ENCODE data around the gene CDKL2.

Gene CDKL2

DNA sequence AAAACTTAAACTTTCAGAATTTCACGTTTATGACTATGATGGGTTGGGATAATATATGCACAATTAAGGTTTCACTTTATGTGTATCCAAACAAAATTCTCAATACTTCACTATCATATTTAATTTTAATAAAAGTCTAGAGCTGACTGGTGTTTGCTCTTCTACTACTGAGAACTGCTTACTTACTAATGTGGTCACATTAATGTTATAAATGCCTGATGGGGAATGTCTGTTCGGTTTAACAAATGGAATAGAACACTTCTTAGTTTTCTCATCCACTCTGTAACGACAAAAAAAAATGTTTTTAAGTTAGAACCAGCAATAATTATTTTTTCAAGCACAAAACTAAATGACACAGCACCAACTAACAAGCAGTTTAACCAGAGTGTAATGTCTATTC lies 34.3 kb downstream of the CDKL2 start:
- no peaks in the 10 kb centered on the region for H3K36me3 ChIP-seq (ENCODE audit: insufficient read depth, low read length)
- no peak overlapping the region for H3K9ac ChIP-seq (ENCODE audit: low read depth, low read length)
- H2AFZ ChIP-seq (ENCODE audit: low read depth, low read length), result no peak overlapping the region
- DNase-seq, result no peak
- no peaks in the 10 kb centered on the region for H3K9me3 ChIP-seq (ENCODE audit: insufficient read depth, low read length, severe bottlenecking)
- no peak overlapping the region for H3K4me2 ChIP-seq (ENCODE audit: insufficient read depth, low read length)
- no peaks in the 10 kb centered on the region for H3K27me3 ChIP-seq (ENCODE audit: insufficient read depth, low read length, poor library complexity)
- no peak overlapping the region for H3K4me3 ChIP-seq (ENCODE audit: low read depth in 1 of 2, low read length in 2 of 2)
- H3K27ac ChIP-seq (ENCODE audit: low read length), result no peak overlapping the region
- TF ChIP-seq, protein P1, sequence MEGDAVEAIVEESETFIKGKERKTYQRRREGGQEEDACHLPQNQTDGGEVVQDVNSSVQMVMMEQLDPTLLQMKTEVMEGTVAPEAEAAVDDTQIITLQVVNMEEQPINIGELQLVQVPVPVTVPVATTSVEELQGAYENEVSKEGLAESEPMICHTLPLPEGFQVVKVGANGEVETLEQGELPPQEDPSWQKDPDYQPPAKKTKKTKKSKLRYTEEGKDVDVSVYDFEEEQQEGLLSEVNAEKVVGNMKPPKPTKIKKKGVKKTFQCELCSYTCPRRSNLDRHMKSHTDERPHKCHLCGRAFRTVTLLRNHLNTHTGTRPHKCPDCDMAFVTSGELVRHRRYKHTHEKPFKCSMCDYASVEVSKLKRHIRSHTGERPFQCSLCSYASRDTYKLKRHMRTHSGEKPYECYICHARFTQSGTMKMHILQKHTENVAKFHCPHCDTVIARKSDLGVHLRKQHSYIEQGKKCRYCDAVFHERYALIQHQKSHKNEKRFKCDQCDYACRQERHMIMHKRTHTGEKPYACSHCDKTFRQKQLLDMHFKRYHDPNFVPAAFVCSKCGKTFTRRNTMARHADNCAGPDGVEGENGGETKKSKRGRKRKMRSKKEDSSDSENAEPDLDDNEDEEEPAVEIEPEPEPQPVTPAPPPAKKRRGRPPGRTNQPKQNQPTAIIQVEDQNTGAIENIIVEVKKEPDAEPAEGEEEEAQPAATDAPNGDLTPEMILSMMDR (IDR thresholded peaks at IDR 0.05; ENCODE audit: borderline replicate concordance, extremely low read depth, low read length, poor library complexity, severe bottlenecking), result no peak
- no peak for TF ChIP-seq EZH2 (IDR thresholded peaks at IDR 0.05; ENCODE audit: borderline replicate concordance, low read depth, low read length, severe bottlenecking)
- no peak for ATAC-seq (ENCODE audit: insufficient read depth, low read depth)
- H3K79me2 ChIP-seq (ENCODE audit: insufficient read depth, low read length), result no peaks in the 10 kb centered on the region
- H4K20me1 ChIP-seq (ENCODE audit: insufficient read depth, low read length), result no peaks in the 10 kb centered on the region
- no peaks in the 10 kb centered on the region for H3K4me1 ChIP-seq (ENCODE audit: insufficient read depth, low read length)

DNA sequence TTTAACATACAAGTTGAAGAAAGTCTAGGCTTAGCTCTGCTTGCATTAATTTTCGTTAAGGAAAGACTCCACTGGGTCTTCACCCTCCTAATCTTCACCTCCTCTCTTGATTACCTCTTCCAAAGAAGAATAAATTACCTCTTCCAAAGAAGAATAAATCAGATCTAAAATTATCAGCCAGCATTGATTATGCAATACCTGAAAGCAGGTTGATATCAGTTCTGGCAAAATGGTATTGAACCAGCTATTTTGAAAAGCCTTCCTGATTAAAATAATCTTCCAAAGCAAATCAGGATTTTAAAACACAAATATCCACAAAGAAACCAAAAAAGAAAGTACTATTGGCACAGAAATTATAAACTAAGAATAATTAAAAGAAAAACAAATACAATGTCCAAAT lies 36.9 kb downstream of the CDKL2 start:
- no peak for ATAC-seq (ENCODE audit: insufficient read depth, low read depth)
- H3K9ac ChIP-seq (ENCODE audit: low read depth, low read length), result no peak overlapping the region
- TF ChIP-seq EZH2 (IDR thresholded peaks at IDR 0.05; ENCODE audit: borderline replicate concordance, low read depth, low read length, severe bottlenecking), result no peak
- TF ChIP-seq, protein P1 (IDR thresholded peaks at IDR 0.05; ENCODE audit: borderline replicate concordance, extremely low read depth, low read length, poor library complexity, severe bottlenecking), result no peak
- H3K4me2 ChIP-seq (ENCODE audit: insufficient read depth, low read length), result no peak overlapping the region
- no peaks in the 10 kb centered on the region for H3K79me2 ChIP-seq (ENCODE audit: insufficient read depth, low read length)
- no peaks in the 10 kb centered on the region for H3K4me1 ChIP-seq (ENCODE audit: insufficient read depth, low read length)
- H3K27ac ChIP-seq (ENCODE audit: low read length), result no peak overlapping the region
- no peaks in the 10 kb centered on the region for H3K27me3 ChIP-seq (ENCODE audit: insufficient read depth, low read length, poor library complexity)
- H2AFZ ChIP-seq (ENCODE audit: low read depth, low read length), result no peak overlapping the region
- H4K20me1 ChIP-seq (ENCODE audit: insufficient read depth, low read length), result no peaks in the 10 kb centered on the region
- no peak overlapping the region for H3K4me3 ChIP-seq (ENCODE audit: low read depth in 1 of 2, low read length in 2 of 2)
- no peak for DNase-seq
- H3K36me3 ChIP-seq (ENCODE audit: insufficient read depth, low read length), result no peaks in the 10 kb centered on the region
- no peaks in the 10 kb centered on the region for H3K9me3 ChIP-seq (ENCODE audit: insufficient read depth, low read length, severe bottlenecking)

DNA sequence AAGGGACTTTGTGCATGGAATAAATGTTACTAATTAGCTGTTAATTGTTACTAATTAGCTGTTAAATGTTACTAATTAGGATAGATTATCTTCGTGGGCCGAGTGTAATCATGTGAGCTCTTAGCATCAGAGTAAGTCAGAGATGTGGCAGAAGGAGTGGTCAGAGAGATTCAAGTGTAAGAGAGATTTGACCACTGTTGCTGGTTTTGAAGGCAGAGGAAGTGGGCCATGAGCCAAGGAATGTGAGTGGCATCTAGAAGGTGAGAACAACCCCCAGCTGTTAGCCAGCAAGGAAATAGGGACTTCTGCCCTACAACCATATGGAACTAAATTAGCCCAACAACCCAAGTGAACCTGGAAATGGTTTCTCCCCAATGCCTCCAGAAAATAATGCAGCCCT lies 46.3 kb downstream of the CDKL2 start:
- TF ChIP-seq, protein P1 (IDR thresholded peaks at IDR 0.05; ENCODE audit: borderline replicate concordance, extremely low read depth, low read length, poor library complexity, severe bottlenecking), result no peak
- no peak for TF ChIP-seq EZH2 (IDR thresholded peaks at IDR 0.05; ENCODE audit: borderline replicate concordance, low read depth, low read length, severe bottlenecking)
- no peaks in the 10 kb centered on the region for H3K36me3 ChIP-seq (ENCODE audit: insufficient read depth, low read length)
- no peak overlapping the region for H3K4me2 ChIP-seq (ENCODE audit: insufficient read depth, low read length)

DNA sequence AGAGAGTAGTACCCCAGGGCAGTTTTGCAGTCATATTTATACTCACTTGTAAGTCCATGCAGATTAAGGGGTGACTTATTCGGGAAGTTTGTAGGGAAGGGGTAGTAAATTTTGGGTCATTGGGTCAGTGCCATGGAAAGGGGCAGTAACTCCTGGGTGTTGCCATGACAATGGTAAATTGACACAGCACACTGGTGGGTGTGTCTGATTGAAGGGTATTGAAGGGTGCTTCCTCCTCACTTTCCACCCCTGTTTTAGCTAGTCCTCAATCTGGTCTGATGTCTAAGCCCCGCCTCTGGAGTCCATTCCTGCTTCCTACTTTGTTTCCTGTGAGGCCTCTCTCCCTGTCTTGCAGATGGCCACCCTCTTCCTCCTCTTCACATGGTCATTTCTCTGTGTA lies 62.6 kb downstream of the CDKL2 start:
- TF ChIP-seq, protein P1 (IDR thresholded peaks at IDR 0.05; ENCODE audit: borderline replicate concordance, extremely low read depth, low read length, poor library complexity, severe bottlenecking), result no peak
- TF ChIP-seq EZH2 (IDR thresholded peaks at IDR 0.05; ENCODE audit: borderline replicate concordance, low read depth, low read length, severe bottlenecking), result no peak
- Histone ChIP-seq H3K4me1 (ENCODE audit: insufficient read depth, low read length) (no peaks in the 10 kb centered on the region), H3K27me3 (ENCODE audit: insufficient read depth, low read length, poor library complexity) (no peaks in the 10 kb centered on the region)

More for the DNA sequence above, 46.3 kb downstream of the CDKL2 start:
- Histone ChIP-seq H3K27ac (ENCODE audit: low read length) (no peak overlapping the region), H3K4me1 (ENCODE audit: insufficient read depth, low read length) (no peaks in the 10 kb centered on the region), H3K9ac (ENCODE audit: low read depth, low read length) (no peak overlapping the region), H3K27me3 (ENCODE audit: insufficient read depth, low read length, poor library complexity) (peaks cover 5% of the 10 kb centered on the region), H2AFZ (ENCODE audit: low read depth, low read length) (no peak overlapping the region), H3K4me3 (ENCODE audit: low read depth in 1 of 2, low read length in 2 of 2) (no peak overlapping the region), H4K20me1 (ENCODE audit: insufficient read depth, low read length) (no peaks in the 10 kb centered on the region), H3K9me3 (ENCODE audit: insufficient read depth, low read length, severe bottlenecking) (no peaks in the 10 kb centered on the region), H3K79me2 (ENCODE audit: insufficient read depth, low read length) (no peaks in the 10 kb centered on the region)
- DNase-seq (no peak), ATAC-seq (ENCODE audit: insufficient read depth, low read depth) (no peak)

More for the DNA sequence above, 62.6 kb downstream of the CDKL2 start:
- Histone ChIP-seq H3K79me2 (ENCODE audit: insufficient read depth, low read length) (no peaks in the 10 kb centered on the region), H3K9ac (ENCODE audit: low read depth, low read length) (no peak overlapping the region), H2AFZ (ENCODE audit: low read depth, low read length) (no peak overlapping the region), H3K4me2 (ENCODE audit: insufficient read depth, low read length) (no peak overlapping the region), H3K4me3 (ENCODE audit: low read depth in 1 of 2, low read length in 2 of 2) (no peak overlapping the region), H3K27ac (ENCODE audit: low read length) (no peak overlapping the region), H4K20me1 (ENCODE audit: insufficient read depth, low read length) (no peaks in the 10 kb centered on the region), H3K9me3 (ENCODE audit: insufficient read depth, low read length, severe bottlenecking) (no peaks in the 10 kb centered on the region), H3K36me3 (ENCODE audit: insufficient read depth, low read length) (no peaks in the 10 kb centered on the region)
- no peak for DNase-seq
- ATAC-seq (ENCODE audit: insufficient read depth, low read depth), result no peak
